Measurements from ENCODE around the gene ME3. TPM values are rescaled to one million over a fixed set of nuclear protein-coding genes. Genes with fewer than 3 reads are reported as not detected.

The ME3 gene
- total RNA-seq, 1 experiment from 2014 or later: 1.8 TPM

- H3K36me3 Mint-ChIP-seq: no peaks in the 10 kb centered on the region
- DNase-seq (ENCODE audit: low spot score): no peak
- CTCF ChIA-PET: interaction anchor here (1.2 kb wide), 1 partner anchor 78 kb away, joined by 3 read pairs; no protein-coding TSS in a partner anchor
- TF ChIP-seq ZNF423 (CRISPR knock-in tag; IDR thresholded peaks at IDR 0.05) (no peak), CREB1 (CRISPR knock-in tag; IDR thresholded peaks at IDR 0.05) (no peak), CTCF (IDR thresholded peaks at IDR 0.05) (no peak), NR3C1 (CRISPR knock-in tag; conservative IDR thresholded peaks at IDR 0.05; ENCODE audit: low read depth) (no peak), ZNF425 (CRISPR knock-in tag; conservative IDR thresholded peaks at IDR 0.05) (no peak), NFE2L1 (CRISPR knock-in tag; IDR thresholded peaks at IDR 0.05) (no peak), MYBL2 (CRISPR knock-in tag; IDR thresholded peaks at IDR 0.05) (no peak), E2F5 (CRISPR knock-in tag; IDR thresholded peaks at IDR 0.05) (no peak), FOXP4 (CRISPR knock-in tag; IDR thresholded peaks at IDR 0.05) (no peak), FOXJ3 (CRISPR knock-in tag; IDR thresholded peaks at IDR 0.05; ENCODE audit: borderline replicate concordance) (no peak), TEAD4 (CRISPR knock-in tag; IDR thresholded peaks at IDR 0.05) (no peak), ERG (CRISPR knock-in tag; IDR thresholded peaks at IDR 0.05) (no peak), HMGXB4 (CRISPR knock-in tag; IDR thresholded peaks at IDR 0.05) (no peak), ZBTB43 (CRISPR knock-in tag; IDR thresholded peaks at IDR 0.05) (no peak), NFYB (CRISPR knock-in tag; conservative IDR thresholded peaks at IDR 0.05; ENCODE audit: low read depth) (no peak)
- no peak for ATAC-seq
- H3K27ac Mint-ChIP-seq: no peak overlapping the region
- POLR2A ChIA-PET: no interaction called here
- no peaks in the 10 kb centered on the region for H3K9me3 Mint-ChIP-seq
- H3K4me1 Mint-ChIP-seq: no peaks in the 10 kb centered on the region
- H3K4me3 Mint-ChIP-seq: no peak overlapping the region
- no peaks in the 10 kb centered on the region; the same call in 1 of the 2 replicates for H3K27me3 Mint-ChIP-seq (ENCODE audit: low read depth)
Observed at GRCh38 chr11:86438685-86439084, 233.7 kb downstream of the ME3 start.
